HCT116 (cell line): ENCODE measurements around the gene AKAP14. TPM values are rescaled to one million over a fixed set of nuclear protein-coding genes. Genes with fewer than 3 reads are reported as not detected.

Source experiments
- ATAC-seq: fragments of 200-7000 bp; cut with Tn5 transposase; 2 replicates; pipeline ENCODE4 v1.9.1; 2020; ENCODE audit warnings: mild to moderate bottlenecking, moderate library complexity
- BruUV-seq: library from RNA; stranded (reverse); fragments of 400-500 nt; replicated peaks from 2 replicates; lab custom pipeline; 2021; lab: Mats Ljungman, UMichigan
- CTCF ChIA-PET: fragments of 300-600 bp; sonication (Branson Sonifier 250); formaldehyde crosslinking; loops from one replicate; lab custom pipeline; 2021; ENCODE audit warnings: antibody characterized with exemption; lab: Charles Lee
- POLR2A ChIA-PET: fragments of 300-600, 350-600 bp; sonication (Branson Sonifier 250); formaldehyde crosslinking; loops from one replicate; lab custom pipeline; 2021; ENCODE audit warnings: antibody characterized with exemption; lab: Charles Lee
- RAD21 ChIA-PET, 2 experiments: fragments of 300-600 bp; sonication (Branson Sonifier 250); formaldehyde crosslinking; loops; one replicate each; lab custom pipeline; 2023; ENCODE audit warnings: low total read pairs in 2 of 2; ENCODE audit not compliant: uncharacterized antibody in 2 of 2, unreplicated experiment in 2 of 2, low non-redundant PET in 1 of 2; lab: Charles Lee
- DNase-seq: peaks from one replicate; pipeline ENCODE4 v3.0.0-alpha.2; 2010; ENCODE audit warnings: low read depth, low spot score
- H2AFZ ChIP-seq: fragments of 200-600 bp; shearing (Covaris generic), sonication (generic); 2 replicates; pipeline ENCODE4 v1.6.1; 2017; ENCODE audit warnings: low read depth, mixed run types, mixed read lengths, antibody characterized with exemption, low read length; ENCODE audit not compliant: poor library complexity, severe bottlenecking
- H3K27ac ChIP-seq: 2 replicates; pipeline ENCODE4 v1.5.1; 2012; ENCODE audit warnings: low read depth, low read length
- H3K27me3 ChIP-seq: fragments of 200-600 bp; sonication (generic); 2 replicates; pipeline ENCODE4 v1.6.1; 2016; ENCODE audit warnings: mixed run types, low read length, mixed read lengths; ENCODE audit not compliant: insufficient read depth
- H3K36me3 ChIP-seq, 2 experiments: fragments of 200-500 bp in 1 of 2; fragments of 200-600 bp in 1 of 2; sonication (Bioruptor generic) in 1 of 2; sonication (generic) in 1 of 2; 2 replicates each; pipeline versions ENCODE4 v1.5.1 to v1.6.1; 2014 to 2016; ENCODE audit warnings: low read length in 2 of 2, inconsistent platforms in 1 of 2, mixed read lengths in 1 of 2, mixed run types in 1 of 2; ENCODE audit not compliant: insufficient read depth in 2 of 2, control insufficient read depth in 1 of 2
- H3K4me1 ChIP-seq, 2 experiments: fragments of 200-600 bp in 1 of 2; sonication (generic) in 1 of 2; 2 replicates each; pipeline versions ENCODE4 v1.5.1 to v1.6.1; 2012 to 2017; ENCODE audit warnings: low read length in 2 of 2, inconsistent platforms in 1 of 2, mild to moderate bottlenecking in 1 of 2, mixed read lengths in 1 of 2, mixed run types in 1 of 2, moderate library complexity in 1 of 2; ENCODE audit not compliant: insufficient read depth in 2 of 2, control insufficient read depth in 1 of 2
- H3K4me2 ChIP-seq: fragments of 200-600 bp; sonication (generic); 2 replicates; pipeline ENCODE4 v1.6.1; 2017; ENCODE audit warnings: mixed run types, low read length, mixed read lengths
- H3K4me3 ChIP-seq, 2 experiments: fragments of 200-600 bp in 1 of 2; sonication (generic) in 1 of 2; replicated peaks in 1 of 2; 2 replicates each; pipeline ENCODE4 v1.5.1; 2011 to 2016; ENCODE audit warnings: low read length in 2 of 2, control low read depth in 1 of 2, low read depth in 1 of 2, mild to moderate bottlenecking in 1 of 2, mixed read lengths in 1 of 2, mixed run types in 1 of 2
- H3K79me2 ChIP-seq: fragments of 200-600 bp; sonication (generic); 2 replicates; pipeline ENCODE4 v1.6.1; 2017; ENCODE audit warnings: mild to moderate bottlenecking, mixed run types, low read length, moderate library complexity, mixed read lengths; ENCODE audit not compliant: insufficient read depth
- H3K9ac ChIP-seq: fragments of 200-600 bp; sonication (generic); 2 replicates; pipeline ENCODE4 v1.6.1; 2016; ENCODE audit warnings: low read length, mixed read lengths
- H3K9me2 ChIP-seq: fragments of 200-600 bp; sonication (generic), shearing (Covaris generic); 2 replicates; pipeline ENCODE4 v1.6.1; 2017; ENCODE audit warnings: mixed run types, mild to moderate bottlenecking, moderate library complexity; ENCODE audit not compliant: insufficient read depth
- H3K9me3 ChIP-seq, 2 experiments: fragments of 200-500 bp in 1 of 2; fragments of 200-600 bp in 1 of 2; sonication (Bioruptor generic) in 1 of 2; sonication (generic) in 1 of 2; 2 replicates each; pipeline ENCODE4 v1.6.1; 2014 to 2017; ENCODE audit warnings: low read length in 2 of 2, mixed read lengths in 2 of 2, inconsistent platforms in 1 of 2, low read depth in 1 of 2, mild to moderate bottlenecking in 1 of 2, mixed run types in 1 of 2, moderate library complexity in 1 of 2; ENCODE audit not compliant: control insufficient read depth in 1 of 2, insufficient read depth in 1 of 2
- H4K20me1 ChIP-seq: fragments of 200-600 bp; sonication (generic), shearing (Covaris generic); 2 replicates; pipeline ENCODE4 v1.6.1; 2017; ENCODE audit warnings: mixed run types, mild to moderate bottlenecking, moderate library complexity; ENCODE audit not compliant: insufficient read depth
- ATF3 ChIP-seq: IDR thresholded peaks from 2 replicates; pipeline ENCODE4 v1.6.1; 2012
- CBX3 ChIP-seq: IDR thresholded peaks from 2 replicates; pipeline ENCODE4 v1.6.1; 2012; ENCODE audit warnings: low read depth
- CEBPB ChIP-seq: IDR thresholded peaks from 2 replicates; pipeline ENCODE4 v1.6.1; 2012; ENCODE audit warnings: low read depth
- CTCF ChIP-seq, 3 experiments: fragments of 200-600 bp in 1 of 3; sonication (generic) in 1 of 3; IDR thresholded peaks in 2 of 3; conservative IDR thresholded peaks in 1 of 3; 2 replicates each; pipeline ENCODE4 v1.5.1; 2012 to 2017; ENCODE audit warnings: low read depth in 2 of 3, low read length in 2 of 3, antibody characterized with exemption in 1 of 3, borderline replicate concordance in 1 of 3, control low read depth in 1 of 3, mild to moderate bottlenecking in 1 of 3, mixed read lengths in 1 of 3, mixed run types in 1 of 3, moderate library complexity in 1 of 3; ENCODE audit not compliant: insufficient read depth in 1 of 3
- EGR1 ChIP-seq: IDR thresholded peaks from 2 replicates; pipeline ENCODE4 v1.6.1; 2012; ENCODE audit warnings: low read depth
- EZH2 ChIP-seq: fragments of 200-600 bp; sonication (generic); IDR thresholded peaks from 2 replicates; pipeline ENCODE4 v1.6.1; 2017; ENCODE audit warnings: antibody characterized with exemption, mixed run types
- EZH2phosphoT487 ChIP-seq: fragments of 200-600 bp; IDR thresholded peaks from 2 replicates; pipeline ENCODE4 v1.6.1; 2018; ENCODE audit warnings: antibody characterized with exemption, borderline replicate concordance
- FOSL1 ChIP-seq: IDR thresholded peaks from 2 replicates; pipeline ENCODE4 v1.6.1; 2012; ENCODE audit warnings: low read depth
- JUND ChIP-seq: IDR thresholded peaks from 2 replicates; pipeline ENCODE4 v1.6.1; 2012
- MAX ChIP-seq: IDR thresholded peaks from 2 replicates; pipeline ENCODE4 v1.6.1; 2012
- POLR2A ChIP-seq: IDR thresholded peaks from 2 replicates; pipeline ENCODE4 v1.7.0; 2011; ENCODE audit warnings: borderline replicate concordance; ENCODE audit not compliant: insufficient read depth, insufficient read length; ENCODE audit errors: extremely low read depth
- POLR2AphosphoS5 ChIP-seq: IDR thresholded peaks from 2 replicates; pipeline ENCODE4 v1.6.1; 2011; ENCODE audit warnings: mild to moderate bottlenecking, low read depth, low read length, moderate library complexity
- RAD21 ChIP-seq: IDR thresholded peaks from 2 replicates; pipeline ENCODE4 v1.6.1; 2012; ENCODE audit warnings: low read depth, mild to moderate bottlenecking
- SIN3A ChIP-seq: IDR thresholded peaks from 2 replicates; pipeline ENCODE4 v1.6.1; 2012; ENCODE audit warnings: low read depth
- SRF ChIP-seq: IDR thresholded peaks from 2 replicates; pipeline ENCODE4 v1.6.1; 2012; ENCODE audit warnings: low read depth
- TCF7L2 ChIP-seq: IDR thresholded peaks from 2 replicates; pipeline ENCODE4 v1.7.0; 2011; ENCODE audit warnings: borderline replicate concordance, inconsistent platforms; ENCODE audit not compliant: insufficient read depth, insufficient read length; ENCODE audit errors: extremely low read depth
- YY1 ChIP-seq: IDR thresholded peaks from 2 replicates; pipeline ENCODE4 v1.6.1; 2011; ENCODE audit warnings: low read length, low read depth, moderate library complexity, mild to moderate bottlenecking; ENCODE audit not compliant: insufficient replicate concordance; ENCODE audit errors: extremely low read depth
- ZBTB33 ChIP-seq: IDR thresholded peaks from 2 replicates; pipeline ENCODE4 v1.6.1; 2011; ENCODE audit warnings: mild to moderate bottlenecking, low read length, moderate library complexity; ENCODE audit not compliant: insufficient replicate concordance; ENCODE audit errors: extremely low read depth
- ZFX ChIP-seq: fragments of 450-650 bp; IDR thresholded peaks from 2 replicates; pipeline ENCODE4 v1.6.1; 2017
- ZNF274 ChIP-seq: fragments of 200-500 bp; sonication (Bioruptor generic); IDR thresholded peaks from 2 replicates; pipeline ENCODE4 v1.6.1; 2014; ENCODE audit warnings: mild to moderate bottlenecking, low read depth, low read length, inconsistent platforms
- intact Hi-C: fragments of 100-400 bp; cut with micrococcal nuclease; formaldehyde crosslinking; loops from 2 replicates; pipeline ENCODE4 v1.10.0; 2022
- total RNA-seq: library from RNA; stranded (reverse); gene quantifications from one replicate; pipeline ENCODE4 v1.2.1, GENCODE V29; 2021; ENCODE audit not compliant: unreplicated experiment

Gene AKAP14
- total RNA-seq, 1 experiment from 2014 or later, result not detected

GRCh38 chrX:119853444-119853843 is 42.2 kb upstream of the AKAP14 start:
- H3K27me3 ChIP-seq, result no peaks in the 10 kb centered on the region
- H4K20me1 ChIP-seq, result no peaks in the 10 kb centered on the region
- peak overlapping the region; percentile 27 to 87 for H3K4me3 ChIP-seq
- H3K4me1 ChIP-seq, result peaks cover 0 to 8% of the 10 kb centered on the region in 2 experiments; a peak in 3 of 4 replicates
- H3K27ac ChIP-seq, result peak overlapping the region; percentile 16; the same call in 1 of the 2 replicates
- CTCF ChIA-PET, result interaction anchor here (1.1 kb wide), 1 partner anchor 34 kb away, joined by 3 read pairs; no protein-coding TSS in a partner anchor
- TSS peak; percentile 56 for BruUV-seq
- RAD21 ChIA-PET, result no interaction called here
- ATAC-seq (no peak), DNase-seq (no peak)
- POLR2A ChIA-PET, result interaction anchor here (0.6 to 2.6 kb wide), 6 partner anchors 9 to 89 kb away, joined by 3 to 22 read pairs (median 3); partner anchors contain the start of gene RPL39
- H3K4me2 ChIP-seq, result peak overlapping the region; percentile 81
- H3K79me2 ChIP-seq, result peaks cover 20% of the 10 kb centered on the region
- TF ChIP-seq TCF7L2 (no peak), ZFX (no peak), JUND (no peak), EZH2phosphoT487 (no peak), SIN3A (no peak), POLR2A (no peak), CBX3 (no peak), FOSL1 (no peak), MAX (no peak), POLR2AphosphoS5 (no peak), ZNF274 (no peak), ZBTB33 (no peak), EZH2 (no peak), SRF (no peak), EGR1 (no peak), ATF3 (no peak), RAD21 (no peak), CEBPB (no peak), CTCF (IDR thresholded peaks at IDR 0.05 in 2 of 3, conservative IDR thresholded peaks at IDR 0.05 in 1 of 3; ENCODE audit: borderline replicate concordance in 1 of 3, insufficient read depth in 1 of 3, low read depth in 2 of 3, low read length in 2 of 3) (no peak), YY1 (no peak)
- H3K9ac ChIP-seq, result peak overlapping the region; percentile 33; the same call in 1 of the 2 replicates
- no peaks in the 10 kb centered on the region for H3K9me3 ChIP-seq
- peaks cover 6 to 7% of the 10 kb centered on the region in 2 experiments; a peak in 3 of 4 replicates for H3K36me3 ChIP-seq
- H3K9me2 ChIP-seq, result no peaks in the 10 kb centered on the region
- H2AFZ ChIP-seq, result peak overlapping the region; percentile 74
- intact Hi-C loops, result loop anchor here (5.0 kb wide), 1 partner anchor 61 kb away; the partner anchor contains the start of gene RPL39
